COR-L47 (cell line): ENCODE data around the gene CTNS.

Experiments used
- DNase-seq: peaks from one replicate; lab custom pipeline; 2025; lab: John Stamatoyannopoulos, UW

Gene CTNS

DNA sequence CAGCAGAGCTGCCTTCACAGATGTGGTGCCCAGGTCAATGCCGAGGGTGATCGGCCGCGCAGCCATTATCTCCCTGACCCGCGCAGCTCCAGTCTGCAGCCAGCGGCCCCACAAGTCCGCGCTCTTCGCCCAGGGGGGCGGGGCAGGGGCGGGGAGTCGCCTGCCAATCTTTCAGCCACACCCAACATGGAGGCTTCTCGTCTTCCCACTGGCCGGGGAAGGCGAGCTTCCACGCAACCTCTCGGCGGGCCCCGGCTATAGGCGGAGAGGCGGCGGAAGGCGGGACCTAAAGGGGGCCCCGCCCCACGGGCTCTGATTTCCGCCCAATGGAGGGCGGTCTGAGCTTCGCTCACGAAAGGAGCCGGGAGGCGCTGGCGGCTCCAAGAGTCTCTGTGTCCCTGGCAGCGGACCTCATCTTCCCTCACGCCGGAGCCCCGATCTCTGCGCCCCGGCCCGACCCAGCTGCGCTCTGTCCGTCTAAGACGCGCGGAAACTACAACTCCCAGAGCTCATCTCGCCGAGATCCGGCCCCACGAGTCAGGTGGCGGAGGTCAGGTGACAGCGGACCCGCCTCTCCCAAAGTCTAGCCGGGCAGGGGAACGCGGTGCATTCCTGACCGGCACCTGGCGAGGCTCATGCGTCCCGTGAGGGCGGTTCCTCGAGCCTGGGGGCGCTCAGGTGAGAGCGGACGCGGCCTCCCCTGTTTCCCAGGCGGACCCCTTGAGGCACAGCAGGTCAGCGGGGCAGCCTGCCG is at the start of gene CTNS, which contains the start of gene SHPK:
Gene CTNS (plus strand): TSS at position 607 of the 754 bp plus-strand sequence. CDS start 3,447 bp downstream, outside the sequence.
Gene SHPK (minus strand): TSS at position 97 of the 754 bp plus-strand sequence. CDS start 31 bp downstream, at position 66.
- peak; percentile 76 for DNase-seq

DNA sequence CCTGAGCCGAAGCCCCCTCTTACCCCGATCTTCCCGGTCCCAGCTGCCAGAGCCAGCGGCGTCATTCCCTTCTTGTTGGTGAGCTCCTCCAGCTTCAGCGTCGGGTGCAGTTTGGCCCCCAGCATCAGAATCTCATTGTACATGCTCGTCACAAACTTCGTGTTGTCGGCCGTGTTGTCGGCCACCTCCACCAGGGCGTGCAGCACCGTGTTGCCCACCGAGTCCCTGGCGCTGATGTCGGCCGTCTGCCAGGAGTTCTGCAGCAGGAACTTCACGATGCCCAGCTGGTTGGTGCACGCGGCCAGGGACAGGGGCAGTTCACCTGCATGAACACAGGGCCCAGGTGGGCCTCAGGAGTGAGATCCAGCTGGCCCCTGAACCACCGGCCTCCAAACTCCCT is 46.8 kb upstream of the CTNS start:
- DNase-seq = no peak

DNA sequence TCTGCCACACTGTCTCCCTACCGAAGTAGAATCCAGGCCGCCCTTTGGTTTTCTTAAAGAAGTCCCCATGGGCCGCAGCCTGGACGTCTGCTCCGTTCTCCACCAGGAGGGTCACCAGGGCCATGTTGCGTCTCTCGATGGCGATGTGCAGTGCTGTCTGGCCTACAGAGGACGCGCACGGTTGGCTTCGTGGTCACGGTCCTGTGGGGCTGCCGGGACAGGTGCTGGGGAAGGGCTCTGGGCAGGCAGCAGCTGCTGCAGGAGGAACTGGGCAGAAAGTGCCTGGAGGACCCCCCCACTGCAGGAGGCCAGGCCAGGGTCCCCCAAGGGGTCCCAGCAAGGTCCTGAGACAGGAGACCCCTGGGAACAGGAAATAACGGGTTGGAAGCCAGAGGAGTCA is 46.3 kb upstream of the CTNS start:
- no peak for DNase-seq

DNA sequence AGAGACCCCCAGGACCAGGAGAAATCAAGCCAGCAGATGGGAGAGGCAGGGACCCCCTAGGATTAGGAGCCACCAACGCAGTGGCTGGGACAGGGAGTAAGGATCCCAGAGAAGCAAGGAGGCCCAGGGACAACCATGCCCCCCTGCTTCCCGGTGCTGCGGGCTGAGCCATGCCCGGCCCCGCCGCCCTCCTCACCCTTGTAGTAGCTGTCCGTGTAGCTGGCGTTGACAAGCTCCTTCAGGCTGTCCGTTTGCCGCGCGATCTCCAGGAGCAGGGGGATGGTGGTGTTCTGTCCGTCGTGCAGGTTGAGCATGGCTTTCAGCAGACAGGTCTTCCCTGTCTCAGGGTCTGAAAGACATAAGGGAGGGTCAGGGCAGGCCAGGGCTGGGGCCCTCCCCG is 45.8 kb upstream of the CTNS start:
- no peak for DNase-seq

DNA sequence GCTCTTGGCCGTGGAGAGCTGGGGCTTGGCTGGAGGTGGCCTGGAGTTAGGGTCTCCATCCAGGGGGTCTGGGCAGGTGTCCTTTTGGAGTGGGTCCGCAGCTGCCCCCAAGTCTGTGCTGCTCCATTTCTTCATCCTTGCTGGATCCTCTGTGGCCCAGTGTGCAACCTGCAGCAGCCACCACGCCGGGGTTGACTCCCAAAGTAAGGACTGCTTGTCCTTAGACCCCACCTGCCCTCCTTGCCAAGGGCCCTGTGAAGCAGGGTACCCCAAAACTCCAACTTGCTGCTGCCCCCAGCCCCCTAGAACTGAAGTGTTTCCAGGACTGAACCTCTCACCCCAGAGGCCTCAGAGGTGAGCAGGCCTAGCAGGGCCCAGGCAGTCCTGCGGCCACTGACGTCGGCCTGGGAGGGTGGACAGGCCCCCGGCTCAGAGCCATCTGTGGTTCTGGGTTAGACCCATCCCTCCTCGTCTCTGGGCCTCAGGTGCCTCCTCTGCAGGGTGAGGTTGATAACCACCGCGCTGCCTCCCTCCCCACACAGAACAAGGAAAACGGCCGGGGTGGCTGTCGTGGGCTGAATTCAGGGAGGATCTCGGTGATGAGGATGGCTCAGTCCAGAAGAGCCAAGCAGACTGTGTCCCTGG is 44.2 kb upstream of the CTNS start:
- no peak for DNase-seq

DNA sequence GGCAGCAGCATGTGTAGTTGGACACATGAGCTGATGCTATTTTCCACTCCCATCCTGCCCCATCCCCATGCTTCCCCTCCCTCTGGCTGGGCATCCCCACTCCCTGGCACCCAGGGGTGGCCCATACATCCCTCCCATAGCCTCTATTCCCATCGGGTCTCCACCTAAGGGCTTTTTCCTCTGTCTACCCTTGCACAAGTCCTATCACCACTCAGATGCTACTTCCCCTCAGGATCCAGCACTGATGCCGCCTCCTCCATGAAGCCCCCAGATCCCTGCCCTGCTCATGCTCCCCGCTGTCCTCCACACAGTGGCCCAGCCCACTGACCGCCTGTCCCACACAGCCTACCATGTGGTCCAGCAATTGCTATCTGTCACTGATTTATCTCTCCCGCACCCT is 43.2 kb upstream of the CTNS start:
- DNase-seq = no peak

DNA sequence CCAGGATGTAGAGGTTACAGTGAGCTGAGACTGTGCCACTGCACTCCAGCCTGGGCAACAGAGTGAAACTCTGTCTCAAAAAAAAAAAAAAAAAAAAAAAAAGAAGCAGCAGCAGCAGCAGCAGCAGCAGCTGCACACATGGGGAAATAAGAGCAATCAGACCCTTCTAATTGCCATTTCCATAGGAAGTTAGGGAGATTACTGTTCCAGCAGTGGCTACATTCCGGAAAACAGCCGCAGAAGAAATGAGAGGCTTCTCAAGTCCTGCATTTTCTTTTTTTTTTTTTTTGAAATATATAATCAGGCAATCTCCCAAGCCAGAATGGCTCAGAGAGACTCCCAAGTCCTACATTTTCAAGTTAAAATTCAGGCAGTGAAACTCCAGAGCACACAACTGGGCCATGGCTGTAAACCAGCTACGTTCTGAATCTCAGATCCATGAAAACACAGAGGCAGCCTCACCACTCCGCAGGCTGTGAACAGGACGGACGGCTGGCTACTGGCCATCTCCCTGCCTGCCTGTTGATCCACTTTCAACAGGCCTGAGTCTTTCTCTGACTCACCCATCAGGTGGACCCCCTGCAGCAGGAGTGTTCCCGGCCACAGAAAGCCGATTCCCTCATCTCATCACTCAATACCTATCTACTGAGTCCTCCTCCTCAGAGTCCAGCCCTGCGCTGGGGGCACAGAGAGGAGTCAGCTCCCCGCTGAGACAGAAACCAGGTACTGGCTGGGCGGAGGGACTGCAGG is 42.3 kb upstream of the CTNS start:
- DNase-seq = no peak

DNA sequence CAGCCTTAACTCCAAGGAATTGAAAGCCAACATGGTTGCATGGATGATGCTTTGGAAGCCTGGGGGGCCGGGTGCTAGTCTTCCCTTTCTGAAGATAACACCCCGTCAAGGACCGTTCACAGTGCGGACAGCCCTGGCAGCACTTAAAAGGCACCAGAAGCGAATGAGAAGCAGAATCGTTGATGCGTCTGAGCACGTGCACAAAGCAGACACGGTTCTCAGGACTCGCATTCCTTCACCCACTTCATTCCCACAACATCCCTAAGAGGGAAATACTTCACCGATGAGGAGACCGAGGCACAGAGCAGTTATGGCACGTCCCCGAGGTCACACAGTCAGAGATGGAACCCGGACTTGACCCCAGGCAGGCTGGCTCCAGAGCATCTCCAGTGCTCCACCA is 41.6 kb upstream of the CTNS start:
- no peak for DNase-seq

DNA sequence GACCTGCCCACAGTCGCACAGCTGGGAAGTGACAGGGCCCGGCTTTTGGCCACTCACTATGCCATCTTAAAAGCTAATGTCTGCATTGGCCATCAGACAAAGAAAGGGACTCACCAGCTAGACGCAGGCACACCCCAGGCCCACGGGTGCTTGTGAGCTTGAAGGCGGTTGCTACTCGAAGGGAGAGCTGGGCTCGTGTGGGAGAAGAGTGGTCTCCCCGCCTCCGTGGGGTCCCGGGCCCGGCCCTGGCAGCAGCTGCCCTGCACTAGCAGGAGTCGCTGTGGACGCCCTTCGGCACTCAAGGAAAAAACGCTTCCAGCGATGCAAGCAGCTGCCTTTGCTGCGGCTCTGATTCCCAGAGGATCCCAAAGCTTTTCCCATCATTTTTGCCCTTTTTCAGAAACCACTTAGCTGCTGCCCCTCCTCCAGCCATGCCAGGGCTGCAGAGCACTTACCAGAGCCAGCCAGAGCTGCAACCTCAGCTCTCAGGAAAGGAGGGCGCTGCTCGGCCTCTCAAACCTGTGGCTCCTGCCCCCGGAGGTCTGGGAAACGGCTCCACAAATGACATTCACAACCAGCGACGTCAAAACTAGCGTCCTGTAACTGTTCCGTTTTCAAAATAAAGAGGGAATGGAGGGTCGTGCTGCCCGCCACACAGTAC is 39.6 kb upstream of the CTNS start:
- DNase-seq = no peak

DNA sequence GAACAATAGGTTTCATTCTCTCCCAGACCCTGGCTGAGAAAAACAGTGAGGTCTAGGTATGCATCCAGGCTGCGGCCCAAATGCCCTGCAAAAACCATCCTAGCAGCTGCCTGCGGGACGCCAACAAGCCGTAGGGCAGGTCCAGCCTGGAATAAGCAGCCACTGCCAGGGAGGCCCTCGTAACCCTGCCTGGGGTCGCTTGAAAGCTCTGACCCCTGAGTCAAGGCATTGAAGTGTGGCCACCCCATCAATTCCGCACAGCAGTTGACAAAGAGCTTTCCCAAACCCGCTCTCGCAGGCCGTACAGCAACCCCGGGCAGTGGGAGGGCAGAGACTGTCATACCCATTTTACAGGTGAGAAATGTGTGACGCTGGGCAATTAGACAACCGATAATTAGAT is 38.5 kb upstream of the CTNS start:
- no peak for DNase-seq

DNA sequence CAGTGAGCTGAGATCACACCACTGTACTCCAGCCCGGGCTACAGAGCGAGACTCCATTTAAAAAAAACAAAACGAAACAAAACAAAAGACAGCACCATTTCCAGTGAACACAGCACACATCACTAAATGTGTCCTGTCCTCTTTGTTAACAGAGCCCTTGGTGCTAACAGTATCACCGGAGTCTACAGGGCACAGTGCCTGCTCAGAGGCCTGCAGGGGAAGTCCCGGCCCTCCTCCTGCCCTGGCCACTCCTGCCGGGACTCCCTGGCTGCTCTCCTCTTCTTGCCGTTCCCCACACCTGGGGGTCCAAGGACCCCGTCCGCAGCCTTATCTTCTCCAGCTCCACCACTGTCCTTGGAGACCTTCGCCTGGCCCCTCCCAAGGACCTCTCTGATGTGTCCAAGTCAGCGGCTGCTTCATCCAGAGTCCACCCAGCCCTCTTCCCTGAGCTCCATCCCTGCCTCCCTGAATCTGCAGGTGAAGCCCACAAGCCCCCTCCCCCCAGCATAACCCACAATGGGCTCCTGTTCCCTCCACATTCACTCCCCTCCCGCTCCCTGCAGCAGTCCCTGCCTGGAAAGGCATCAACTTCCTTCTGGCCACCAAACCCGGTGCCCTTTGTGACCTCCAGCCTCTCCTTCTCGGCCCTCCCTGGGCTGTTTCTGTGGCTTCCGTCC is 35.9 kb upstream of the CTNS start:
- DNase-seq = no peak

DNA sequence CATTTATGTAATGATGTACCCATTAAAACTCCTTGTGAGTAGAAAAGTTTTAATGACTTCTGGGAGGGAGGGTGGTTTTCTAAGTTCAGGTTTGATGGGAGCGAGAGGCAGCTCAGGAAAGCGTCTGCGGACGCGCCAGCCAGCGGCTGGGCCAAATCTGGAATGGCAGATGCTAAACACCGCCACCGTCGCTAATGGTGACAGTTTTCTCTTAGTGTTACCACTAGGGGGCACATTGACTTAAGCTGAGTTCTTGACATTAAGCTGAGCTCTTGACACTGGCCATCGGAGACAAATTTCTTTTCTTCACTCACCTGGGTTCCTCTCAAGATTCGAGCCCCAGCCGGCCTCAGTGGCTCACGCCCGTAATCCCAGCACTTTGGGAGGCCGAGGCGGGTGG is 34.1 kb upstream of the CTNS start:
- DNase-seq = no peak

DNA sequence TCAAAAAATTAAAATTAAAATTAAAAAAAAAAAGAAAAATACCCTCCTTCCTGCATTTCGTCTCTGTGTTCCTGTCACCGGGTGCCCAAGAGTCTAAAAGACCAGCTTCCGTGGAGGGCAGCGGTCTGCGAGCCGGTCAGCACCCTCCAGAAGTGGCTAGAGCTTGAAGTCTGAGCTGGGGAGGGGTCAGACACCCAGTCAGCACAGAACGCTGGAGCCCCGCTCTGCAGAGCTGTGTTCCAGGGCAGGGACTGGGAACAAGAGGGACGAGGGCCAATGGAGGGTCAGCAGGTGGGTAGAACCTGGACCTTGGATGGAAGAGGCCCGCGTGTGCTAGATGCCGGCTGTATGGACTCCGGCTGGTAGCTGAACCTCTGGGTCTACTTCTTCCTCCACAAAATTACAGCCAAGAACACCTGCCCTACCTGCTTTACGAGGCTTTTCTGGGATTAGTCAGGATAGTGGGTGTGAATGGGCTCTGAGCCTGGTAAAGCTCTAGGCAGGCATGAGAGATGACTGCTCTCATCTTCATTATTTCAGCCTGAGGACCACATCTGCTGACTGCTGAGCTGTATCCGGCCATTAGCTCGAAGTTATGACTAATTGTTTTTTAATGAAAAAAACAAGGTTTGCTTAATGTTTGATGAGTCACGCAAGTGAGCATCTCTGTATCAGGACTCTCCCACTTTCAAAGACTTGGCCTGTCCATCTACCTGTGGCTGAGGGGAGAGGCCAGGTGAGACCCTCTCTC is 33.3 kb upstream of the CTNS start:
- no peak for DNase-seq

DNA sequence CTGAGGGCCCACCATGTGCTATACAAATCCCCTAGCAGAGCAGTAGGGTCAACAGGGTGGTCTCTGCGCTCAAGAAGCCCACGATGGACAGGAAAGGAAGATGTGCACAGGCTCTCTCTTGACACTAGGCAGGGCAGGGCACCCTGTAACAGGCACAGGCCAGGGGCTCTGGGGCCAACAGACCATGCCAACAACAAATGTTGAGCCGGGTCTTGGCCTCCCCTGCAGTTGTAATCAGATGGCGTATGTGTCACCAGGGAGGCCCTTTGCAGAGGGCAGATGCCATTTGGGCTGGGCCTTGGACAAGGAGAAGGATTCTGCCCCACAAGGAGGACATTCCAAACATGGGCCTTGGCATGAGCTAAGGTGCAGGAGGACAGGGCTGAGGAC is 32.7 kb upstream of the CTNS start:
- no peak for DNase-seq

DNA sequence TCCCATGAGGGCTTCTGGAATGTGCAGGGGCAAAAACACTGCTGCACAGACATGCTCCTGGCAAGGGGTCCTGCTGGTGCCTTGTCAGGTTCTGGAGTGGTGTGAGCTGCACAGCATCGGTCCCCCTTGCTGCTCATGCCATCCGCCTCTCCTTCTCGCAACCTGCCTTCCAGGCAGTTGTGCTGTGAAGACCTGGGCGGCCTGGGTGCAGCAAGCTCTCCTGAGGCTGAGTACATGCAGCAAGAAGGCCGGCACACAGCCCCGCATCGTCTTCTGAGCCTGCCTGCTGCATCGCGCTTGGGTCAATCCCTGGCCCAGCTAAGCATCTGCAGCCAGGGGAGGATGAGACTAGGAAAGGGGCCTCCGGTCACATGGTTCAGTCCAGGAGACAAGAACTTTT is 26.9 kb upstream of the CTNS start:
- no peak for DNase-seq

DNA sequence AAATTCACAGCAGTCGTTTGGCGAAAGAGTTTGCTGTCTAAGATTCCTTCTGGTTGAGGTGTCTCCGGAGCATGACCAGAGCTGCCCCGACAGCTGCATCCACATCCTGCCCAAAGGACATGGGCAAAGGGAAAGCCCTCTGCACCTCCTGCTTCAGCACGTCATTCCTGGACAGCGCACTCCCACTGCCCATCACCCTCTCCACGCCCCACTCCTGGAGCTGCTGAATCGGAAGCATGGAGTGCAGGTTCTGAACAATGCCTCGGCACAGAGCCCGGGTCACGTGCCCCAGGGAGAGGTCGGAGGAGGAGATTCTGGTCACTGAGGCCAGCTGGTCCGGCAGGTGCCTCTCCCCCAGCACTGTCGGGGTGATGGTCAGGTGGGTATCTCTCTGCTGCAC is 26.0 kb upstream of the CTNS start:
- DNase-seq = no peak

DNA sequence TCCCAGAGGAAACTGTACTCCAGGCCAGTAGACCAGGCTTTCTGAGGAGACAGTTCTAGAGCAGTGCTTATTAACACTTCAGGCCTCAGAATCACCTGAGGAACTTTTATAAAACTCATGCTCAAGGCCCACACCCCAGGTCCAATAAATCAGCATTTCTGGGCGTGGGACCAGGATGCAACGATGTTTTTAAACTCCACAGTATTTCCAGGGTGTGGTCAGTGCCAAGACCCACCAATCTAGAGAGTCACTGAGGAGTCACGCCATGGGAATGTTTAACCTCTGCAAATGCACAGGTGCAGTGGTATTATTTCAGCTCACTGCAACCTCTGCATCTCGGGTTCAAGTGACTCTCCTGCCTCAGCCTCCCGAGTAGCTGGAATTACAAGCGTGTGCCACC is 23.4 kb upstream of the CTNS start:
- no peak for DNase-seq

DNA sequence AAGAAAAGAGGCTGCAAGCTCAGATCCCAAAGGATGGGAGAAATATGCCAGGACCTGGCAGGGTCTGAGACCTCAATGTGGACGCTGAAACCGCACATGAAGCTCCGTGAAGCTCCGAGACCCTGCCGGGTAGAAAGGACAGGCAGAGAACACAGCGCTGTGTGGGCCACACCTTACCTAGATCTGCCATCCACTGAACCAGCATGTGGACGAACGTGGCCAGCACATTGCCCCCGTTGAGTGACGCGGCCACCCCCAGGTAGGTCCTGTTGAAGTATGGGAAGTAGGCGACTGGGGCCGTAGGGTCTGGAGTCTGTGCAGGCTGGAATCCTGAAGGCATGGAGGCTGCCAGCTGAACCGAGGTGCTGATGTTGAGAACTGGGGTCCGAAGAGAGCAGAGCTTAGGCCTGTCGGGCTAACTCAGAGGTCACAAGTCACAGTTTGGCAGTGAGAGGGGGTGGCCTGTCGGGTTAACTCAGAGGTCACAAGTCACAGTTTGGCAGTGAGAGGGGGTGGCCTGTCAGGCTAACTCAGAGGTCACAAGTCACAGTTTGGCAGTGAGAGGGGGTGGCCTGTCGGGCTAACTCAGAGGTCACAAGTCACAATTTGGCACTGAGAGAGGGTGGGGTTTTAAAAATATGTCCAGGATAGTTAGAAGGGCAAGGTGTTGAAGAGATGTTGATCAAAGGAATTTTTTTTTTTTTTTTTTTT is 21.2 kb upstream of the CTNS start:
- DNase-seq = no peak

DNA sequence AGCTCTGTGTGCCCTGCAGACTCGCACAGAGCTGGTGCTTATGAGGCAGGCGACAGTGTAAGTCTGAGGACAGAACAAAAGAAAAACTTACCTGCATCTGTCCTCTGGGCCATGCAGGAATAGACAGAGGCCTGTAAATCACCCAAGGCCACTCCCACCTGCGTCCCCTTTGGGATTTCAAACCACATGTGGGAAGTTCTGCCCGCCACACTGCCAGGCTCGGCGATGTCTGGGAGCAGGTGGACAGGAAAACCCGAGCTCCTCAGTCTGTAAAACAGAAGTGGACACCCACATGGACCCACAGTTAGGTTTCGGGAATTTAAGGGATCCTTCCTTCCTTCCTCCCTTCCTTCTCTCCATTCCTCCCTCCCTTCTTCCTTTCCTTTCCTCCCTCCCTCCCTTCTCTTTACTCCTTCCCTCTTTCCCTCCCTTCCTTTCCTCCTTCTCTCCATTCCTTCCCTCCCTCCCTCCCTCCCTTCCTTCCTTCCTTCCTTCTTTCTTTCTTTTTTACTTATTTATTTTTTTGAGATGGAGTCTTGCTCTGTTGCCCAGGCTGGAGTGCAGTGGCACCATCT is 15.3 kb upstream of the CTNS start:
- no peak for DNase-seq

DNA sequence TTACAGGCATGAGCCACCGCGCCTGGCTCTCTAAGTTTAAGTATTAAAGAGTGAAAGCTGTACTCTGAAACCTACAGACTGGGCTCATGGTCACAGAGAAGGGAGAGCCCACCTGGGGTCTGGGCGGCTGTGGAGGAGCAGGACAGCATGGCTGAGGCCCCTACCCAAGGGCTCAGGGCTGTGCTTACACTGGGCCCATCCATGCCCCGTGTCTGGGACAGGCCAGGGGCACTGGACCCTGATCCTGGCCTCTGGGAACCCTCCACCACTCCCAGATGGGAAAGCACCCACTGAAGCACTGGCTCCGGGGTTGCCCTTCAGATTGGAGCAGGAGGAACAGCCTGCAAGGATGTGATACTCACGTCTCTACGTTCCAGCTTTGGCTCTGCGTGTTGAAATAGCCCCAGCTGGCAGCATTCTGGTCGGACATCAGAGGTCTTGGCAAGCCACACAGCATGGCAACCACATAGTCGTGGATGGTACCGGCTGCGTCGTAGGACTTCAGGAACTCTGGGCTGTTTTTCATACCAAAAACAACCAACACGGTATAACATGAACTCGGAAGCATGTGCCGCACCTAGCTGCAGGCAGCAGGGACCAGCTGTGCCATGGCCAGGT is 13.5 kb upstream of the CTNS start:
- no peak for DNase-seq
